Measurements from ENCODE around the gene ADSS1.
A peak's percentile ranks its signal among the peaks of the same experiment; 100 is the strongest.
"Not testable (repeated sequence)": the region's sequence is repeated elsewhere in the genome, so short reads cannot be mapped to it uniquely, and the experiment has no call there.

ADSS1 gene

DNA sequence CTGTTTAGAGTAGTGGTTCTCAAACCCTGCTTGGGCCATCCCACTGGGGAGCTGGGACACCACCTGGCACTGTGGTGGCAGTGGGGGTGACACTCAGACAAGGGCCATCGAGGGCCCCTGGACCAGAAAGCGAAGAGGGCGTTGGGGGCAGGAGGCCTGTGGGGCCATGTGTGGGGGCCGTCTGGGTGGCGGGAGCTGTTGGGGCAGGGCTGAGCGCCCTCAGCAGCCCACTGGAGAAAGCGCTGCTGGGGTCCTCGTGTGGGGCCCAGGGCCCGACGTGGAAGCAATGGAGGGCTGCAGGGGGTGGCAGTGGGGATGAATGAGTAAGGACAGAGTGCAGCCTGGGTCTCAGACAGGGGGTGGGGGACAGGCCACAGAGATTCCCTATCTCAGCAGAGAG, 5.9 kb upstream of the ADSS1 start:
- DNase-seq = no peak

GRCh38 chr14:104718871-104719270, 5.2 kb upstream of the ADSS1 start:
- no peak for DNase-seq

GRCh38 chr14:104719343-104719742, 4.7 kb upstream of the ADSS1 start:
- DNase-seq = no peak

DNA sequence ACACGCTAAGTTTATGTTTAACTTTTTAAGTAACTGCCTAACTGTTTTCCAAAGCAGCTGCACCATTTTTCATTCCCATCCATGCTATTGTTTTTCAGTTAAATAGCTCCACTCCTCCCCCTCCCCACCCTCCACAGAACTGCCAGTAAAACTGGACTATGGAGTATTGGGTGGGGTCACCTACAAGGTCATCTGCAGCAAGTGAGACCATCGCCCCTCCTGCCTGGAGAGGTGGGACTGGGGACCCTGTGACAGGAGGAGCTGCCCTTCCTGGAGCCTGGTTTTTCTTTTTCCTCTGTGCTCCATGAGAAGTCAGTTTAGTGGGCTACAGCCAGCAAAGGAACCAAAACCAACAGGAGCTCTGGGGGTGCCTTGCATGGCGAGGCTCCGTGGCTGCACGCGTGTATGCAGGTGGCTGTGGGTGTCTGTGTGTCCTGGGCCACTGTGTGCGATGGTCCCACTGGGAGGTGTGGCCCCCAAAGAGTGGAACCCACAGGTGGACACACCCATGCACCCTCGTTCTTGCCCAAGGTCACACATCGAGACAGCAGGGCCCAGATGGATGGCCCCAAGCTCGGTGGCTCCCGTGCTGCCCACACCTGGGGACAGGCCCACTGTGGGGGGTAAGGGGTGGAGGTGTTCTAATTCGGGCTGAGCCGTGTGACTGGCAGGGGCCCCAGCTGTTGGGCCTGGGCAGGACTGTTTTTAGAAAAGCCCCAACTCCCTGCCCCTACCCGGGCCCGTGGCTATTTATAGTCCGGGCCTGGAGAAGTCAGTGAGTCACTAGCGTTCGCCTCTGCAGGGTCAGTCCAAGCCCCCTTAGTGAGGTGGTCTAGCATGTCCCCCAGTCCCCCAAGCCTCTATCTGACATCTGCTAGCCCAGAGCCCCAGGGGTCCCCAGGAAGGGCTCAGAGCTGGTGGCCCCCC, 2.3 kb upstream of the ADSS1 start:
- DNase-seq = no peak

DNA sequence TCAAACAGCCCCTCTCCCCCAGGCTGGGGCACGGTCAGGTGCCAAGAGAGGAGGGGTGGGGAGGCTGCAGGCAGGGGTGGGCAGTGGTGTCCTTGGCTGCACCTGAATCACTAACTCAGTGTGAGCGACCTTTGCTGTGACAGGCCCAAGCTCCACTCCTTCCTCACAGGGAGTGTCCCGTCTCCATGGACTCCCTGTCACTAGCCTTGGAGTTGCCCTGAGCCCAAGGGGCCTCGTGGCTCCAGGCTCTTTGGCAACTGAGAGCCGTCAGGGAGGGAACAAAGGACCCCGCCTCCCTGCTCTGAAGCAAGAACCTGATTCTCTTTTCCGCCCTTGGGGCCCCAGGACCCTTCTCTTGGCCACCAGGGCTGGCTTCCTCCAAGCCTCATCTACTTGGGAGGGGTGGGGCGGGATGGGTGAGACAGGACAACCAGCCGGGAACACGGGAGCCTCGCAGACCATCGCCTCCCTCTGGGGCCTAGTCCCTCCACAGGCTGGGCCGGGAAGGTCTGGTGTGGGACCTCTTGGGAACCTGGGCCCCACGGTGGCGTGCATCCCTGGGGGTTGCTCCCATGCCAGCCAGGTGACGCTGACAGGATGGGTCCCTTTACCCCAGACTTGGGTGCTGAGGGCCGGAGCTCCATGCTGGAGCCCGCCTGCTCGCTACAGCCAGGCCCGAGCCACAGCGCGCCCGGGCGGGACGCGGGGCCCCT, 935 bp upstream of the ADSS1 start:
- no peak for DNase-seq

- peak; percentile 29 for DNase-seq
Observed at GRCh38 chr14:104724407-104724980, 465 bp downstream of the ADSS1 start.

DNA sequence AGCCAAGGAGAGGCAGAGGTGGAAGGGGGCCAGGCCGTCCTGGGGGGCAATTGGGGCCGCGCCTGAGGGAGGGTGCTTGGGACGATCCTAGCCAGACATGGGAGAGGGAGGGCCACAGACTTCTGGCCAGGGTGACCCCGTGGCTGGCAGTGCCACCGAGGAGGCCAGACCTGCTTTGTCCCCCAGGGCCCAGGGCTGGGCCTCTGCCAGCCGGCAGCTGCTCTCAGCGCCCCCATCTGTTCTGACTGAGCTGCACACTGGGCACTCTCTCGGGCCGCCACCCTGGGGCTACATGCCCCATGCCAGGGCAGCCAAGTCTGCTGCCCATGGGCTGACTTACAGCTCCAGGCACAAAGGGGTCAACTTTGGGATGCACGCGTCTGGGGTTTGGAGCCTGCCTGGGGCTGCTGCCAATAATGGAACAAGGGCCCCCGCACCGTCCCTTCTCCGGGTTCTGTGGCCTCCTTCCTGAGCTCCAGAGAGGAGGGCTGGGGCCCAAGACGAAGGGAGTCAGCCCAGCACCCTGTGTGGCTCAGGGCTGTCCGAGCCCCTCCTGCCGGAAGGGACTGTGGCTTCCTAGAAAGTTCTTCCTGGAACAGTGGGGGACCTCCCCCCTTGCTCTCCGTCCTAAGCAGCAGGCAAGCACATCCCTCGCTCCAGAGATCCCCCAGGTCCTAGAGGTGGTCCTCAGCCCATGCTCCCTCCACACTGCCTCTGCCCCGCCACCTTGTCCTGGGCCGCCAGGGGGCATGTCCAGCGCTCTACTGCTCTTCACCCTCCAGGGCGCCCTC, 1.1 kb downstream of the ADSS1 start:
- no peak for DNase-seq

GRCh38 chr14:104725772-104726548, 1.9 kb downstream of the ADSS1 start:
- no peak for DNase-seq

GRCh38 chr14:104726600-104727451, 2.8 kb downstream of the ADSS1 start:
- DNase-seq = no peak

- DNase-seq = no peak
Observed at GRCh38 chr14:104728631-104729030, 4.6 kb downstream of the ADSS1 start.

- not testable (repeated sequence) for DNase-seq
Observed at GRCh38 chr14:104729176-104729834, 5.3 kb downstream of the ADSS1 start.

- DNase-seq = no peak
Observed at GRCh38 chr14:104729835-104730181, 5.8 kb downstream of the ADSS1 start.

GRCh38 chr14:104730487-104730886, 6.5 kb downstream of the ADSS1 start:
- no peak for DNase-seq

GRCh38 chr14:104731320-104732294, 7.6 kb downstream of the ADSS1 start:
- no peak for DNase-seq

- DNase-seq = no peak
Observed at GRCh38 chr14:104732355-104732804, 8.4 kb downstream of the ADSS1 start.

DNA sequence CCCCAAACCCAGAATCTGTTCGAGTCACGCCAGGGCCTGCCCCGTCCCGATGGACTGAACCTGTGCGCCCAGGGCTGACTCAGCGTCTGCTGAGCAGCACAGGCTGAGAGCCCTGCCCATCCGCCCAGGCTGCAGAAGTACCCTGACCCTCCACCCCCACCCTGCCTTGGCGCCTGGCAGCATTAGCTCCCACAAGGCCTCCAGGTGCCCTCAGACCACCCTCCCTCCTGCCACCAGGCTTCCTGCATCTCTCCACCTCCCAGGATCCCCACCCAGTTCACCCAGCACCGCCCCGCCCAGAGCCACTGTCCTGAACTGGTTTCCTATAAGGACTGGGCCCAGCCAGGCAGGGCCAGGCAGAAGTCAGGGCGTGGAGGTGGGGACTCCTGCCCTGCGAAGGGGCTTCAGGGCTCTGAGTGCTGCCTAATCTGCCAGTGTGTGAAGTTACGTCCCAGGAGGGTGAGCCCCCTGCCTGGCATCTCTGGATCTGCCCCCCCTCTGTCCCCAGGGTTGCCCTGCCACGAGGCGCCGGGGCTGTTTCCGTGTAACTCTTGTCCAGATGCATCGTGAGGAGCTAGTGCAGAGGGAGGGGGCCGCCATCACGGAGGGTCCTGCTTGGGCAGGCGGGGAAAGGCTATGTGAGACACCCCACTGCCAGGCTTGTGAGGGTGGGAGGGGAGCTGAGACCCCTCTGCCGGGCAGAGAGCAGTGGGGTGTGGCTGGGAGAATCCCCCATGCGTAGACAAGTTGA, 9.1 kb downstream of the ADSS1 start:
- DNase-seq = no peak

DNA sequence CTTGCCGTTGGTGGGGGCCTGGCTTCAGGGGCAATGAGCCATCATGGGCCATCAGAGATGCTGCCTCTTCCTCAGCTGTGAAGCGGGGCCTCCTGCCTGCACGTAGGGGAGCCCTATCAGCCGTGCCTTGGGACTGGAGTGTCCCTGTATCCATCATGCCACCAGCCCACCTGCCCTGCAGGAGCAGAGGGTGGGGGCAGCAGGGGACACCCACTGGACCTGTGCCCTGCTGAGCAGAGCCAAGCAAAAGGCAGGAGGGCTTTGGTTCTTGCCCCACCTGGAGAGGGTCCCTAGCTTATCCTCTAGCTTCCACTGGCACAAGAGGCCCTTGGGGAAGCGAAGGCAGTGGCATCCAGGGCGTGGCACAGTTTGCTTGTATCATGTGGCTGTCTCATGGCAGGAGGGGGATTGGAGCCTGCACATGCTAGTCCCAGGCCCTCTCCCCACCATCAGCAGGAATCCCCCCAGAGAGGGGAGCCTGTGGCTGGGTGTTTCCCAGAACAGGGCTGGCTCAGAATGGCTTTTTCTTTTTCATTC, 10.1 kb downstream of the ADSS1 start:
- DNase-seq = no peak

DNA sequence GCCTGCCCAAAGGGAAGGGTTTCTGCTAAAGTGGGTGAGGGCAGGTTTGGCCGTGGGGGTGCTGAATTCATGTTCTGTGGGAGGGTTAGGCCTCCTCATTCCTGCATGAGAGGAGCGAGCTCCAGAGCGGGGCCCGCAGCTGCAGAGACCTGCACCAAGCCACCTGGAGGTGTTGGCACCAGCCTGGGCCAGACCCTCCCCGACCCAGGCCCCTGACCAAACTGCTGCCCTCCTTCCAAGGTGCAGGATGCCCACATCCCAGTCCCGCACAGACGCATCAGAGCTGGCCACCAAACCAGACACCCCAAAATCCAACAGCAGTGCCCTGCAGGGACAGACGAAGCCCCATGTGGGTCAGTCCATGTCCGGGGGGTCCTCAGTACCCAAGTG, 10.6 kb downstream of the ADSS1 start:
- DNase-seq = no peak

All from activated naive CD4-positive, alpha-beta T cell treated with anti-CD3 and anti-CD28 coated beads, Interleukin-2, amount 50 U/mL, for 16 hours (primary cell).